Osteocyte (in vitro differentiated cells): Measurements from ENCODE around the gene MSH6. TPM values are rescaled to one million over a fixed set of nuclear protein-coding genes. Genes with fewer than 3 reads are reported as not detected.

Experiments used
- DNase-seq: peaks from one replicate; pipeline ENCODE4 v3.0.0; 2021; ENCODE audit warnings: mixed read lengths; ENCODE audit not compliant: unreplicated experiment; ENCODE audit errors: extremely low spot score
- H3K27ac Mint-ChIP-seq: one replicate; pipeline ENCODE4 v1.8.0; 2021; ENCODE audit warnings: mild to moderate bottlenecking, mixed read lengths; ENCODE audit not compliant: unreplicated experiment
- H3K27me3 Mint-ChIP-seq: one replicate; pipeline ENCODE4 v1.8.0; 2021; ENCODE audit warnings: mixed read lengths; ENCODE audit not compliant: unreplicated experiment
- H3K36me3 Mint-ChIP-seq: one replicate; pipeline ENCODE4 v1.8.0; 2021; ENCODE audit warnings: mixed read lengths; ENCODE audit not compliant: unreplicated experiment
- H3K4me1 Mint-ChIP-seq: one replicate; pipeline ENCODE4 v1.8.0; 2021; ENCODE audit warnings: mixed read lengths; ENCODE audit not compliant: unreplicated experiment
- H3K4me3 Mint-ChIP-seq: one replicate; pipeline ENCODE4 v1.8.0; 2021; ENCODE audit warnings: mild to moderate bottlenecking, moderate library complexity, mixed read lengths; ENCODE audit not compliant: unreplicated experiment
- H3K9me3 Mint-ChIP-seq: one replicate; pipeline ENCODE4 v1.8.0; 2021; ENCODE audit warnings: mixed read lengths; ENCODE audit not compliant: unreplicated experiment
- total RNA-seq: library from RNA; stranded (reverse); gene quantifications from 2 replicates; pipeline ENCODE4 v1.2.1, GENCODE V29; 2021
- TF ChIP-seq, protein P1 (sequence below): fragments of 200-600 bp; sonication (generic); IDR thresholded peaks from 2 replicates; pipeline ENCODE4 v1.5.0; 2021; ENCODE audit warnings: antibody characterized with exemption, mild to moderate bottlenecking, moderate library complexity

The MSH6 gene
- total RNA-seq, 1 donor from 2014 or later = 55.8 TPM

- no peaks in the 10 kb centered on the region for H3K36me3 Mint-ChIP-seq
- TF ChIP-seq, protein P1, sequence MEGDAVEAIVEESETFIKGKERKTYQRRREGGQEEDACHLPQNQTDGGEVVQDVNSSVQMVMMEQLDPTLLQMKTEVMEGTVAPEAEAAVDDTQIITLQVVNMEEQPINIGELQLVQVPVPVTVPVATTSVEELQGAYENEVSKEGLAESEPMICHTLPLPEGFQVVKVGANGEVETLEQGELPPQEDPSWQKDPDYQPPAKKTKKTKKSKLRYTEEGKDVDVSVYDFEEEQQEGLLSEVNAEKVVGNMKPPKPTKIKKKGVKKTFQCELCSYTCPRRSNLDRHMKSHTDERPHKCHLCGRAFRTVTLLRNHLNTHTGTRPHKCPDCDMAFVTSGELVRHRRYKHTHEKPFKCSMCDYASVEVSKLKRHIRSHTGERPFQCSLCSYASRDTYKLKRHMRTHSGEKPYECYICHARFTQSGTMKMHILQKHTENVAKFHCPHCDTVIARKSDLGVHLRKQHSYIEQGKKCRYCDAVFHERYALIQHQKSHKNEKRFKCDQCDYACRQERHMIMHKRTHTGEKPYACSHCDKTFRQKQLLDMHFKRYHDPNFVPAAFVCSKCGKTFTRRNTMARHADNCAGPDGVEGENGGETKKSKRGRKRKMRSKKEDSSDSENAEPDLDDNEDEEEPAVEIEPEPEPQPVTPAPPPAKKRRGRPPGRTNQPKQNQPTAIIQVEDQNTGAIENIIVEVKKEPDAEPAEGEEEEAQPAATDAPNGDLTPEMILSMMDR = no peak
- no peak overlapping the region for H3K27ac Mint-ChIP-seq
- no peak for DNase-seq
- H3K4me1 Mint-ChIP-seq = no peaks in the 10 kb centered on the region
- no peak overlapping the region for H3K4me3 Mint-ChIP-seq
- H3K9me3 Mint-ChIP-seq = no peaks in the 10 kb centered on the region
- peaks cover 48% of the 10 kb centered on the region for H3K27me3 Mint-ChIP-seq
These were observed 44.6 kb upstream of the MSH6 start for GRCh38 chr2:47738331-47738730.

GRCh38 chr2:47741101-47741500 is 41.8 kb upstream of the MSH6 start:
- no peaks in the 10 kb centered on the region for H3K4me1 Mint-ChIP-seq
- no peak overlapping the region for H3K27ac Mint-ChIP-seq
- no peaks in the 10 kb centered on the region for H3K9me3 Mint-ChIP-seq
- no peaks in the 10 kb centered on the region for H3K36me3 Mint-ChIP-seq
- no peak for DNase-seq
- peaks cover 50% of the 10 kb centered on the region for H3K27me3 Mint-ChIP-seq
- TF ChIP-seq, protein P1 = no peak
- H3K4me3 Mint-ChIP-seq = no peak overlapping the region

GRCh38 chr2:47741637-47742036 is 41.3 kb upstream of the MSH6 start:
- H3K4me3 Mint-ChIP-seq = no peak overlapping the region
- peaks cover 52% of the 10 kb centered on the region for H3K27me3 Mint-ChIP-seq
- TF ChIP-seq, protein P1 = no peak
- no peaks in the 10 kb centered on the region for H3K9me3 Mint-ChIP-seq
- no peaks in the 10 kb centered on the region for H3K36me3 Mint-ChIP-seq
- no peak for DNase-seq
- no peaks in the 10 kb centered on the region for H3K4me1 Mint-ChIP-seq
- H3K27ac Mint-ChIP-seq = no peak overlapping the region

- Mint-ChIP-seq H3K9me3 (peaks cover 5% of the 10 kb centered on the region), H3K4me1 (no peaks in the 10 kb centered on the region), H3K4me3 (no peak overlapping the region), H3K27me3 (peaks cover 41% of the 10 kb centered on the region), H3K36me3 (no peaks in the 10 kb centered on the region), H3K27ac (no peak overlapping the region)
- TF ChIP-seq, protein P1 = no peak
- no peak for DNase-seq
These were observed 38.9 kb upstream of the MSH6 start for GRCh38 chr2:47744074-47744473.

- peaks cover 25% of the 10 kb centered on the region for H3K27me3 Mint-ChIP-seq
- DNase-seq = no peak
- no peak overlapping the region for H3K27ac Mint-ChIP-seq
- no peaks in the 10 kb centered on the region for H3K36me3 Mint-ChIP-seq
- H3K4me3 Mint-ChIP-seq = no peak overlapping the region
- H3K4me1 Mint-ChIP-seq = no peaks in the 10 kb centered on the region
- TF ChIP-seq, protein P1 = no peak
- H3K9me3 Mint-ChIP-seq = peaks cover 5% of the 10 kb centered on the region
These were observed 35.1 kb upstream of the MSH6 start for GRCh38 chr2:47747878-47748277.
